Hippocampal formation (tissue), 2 donors: ENCODE measurements around the gene CSRP1.
"Not testable (repeated sequence)": the region's sequence is repeated elsewhere in the genome, so short reads cannot be mapped to it uniquely, and the experiment has no call there.

ENCODE experiments used
- DNase-seq, 2 donors: peaks; one replicate each; lab custom pipeline; 2025; lab: John Stamatoyannopoulos, UW

The CSRP1 gene

DNA sequence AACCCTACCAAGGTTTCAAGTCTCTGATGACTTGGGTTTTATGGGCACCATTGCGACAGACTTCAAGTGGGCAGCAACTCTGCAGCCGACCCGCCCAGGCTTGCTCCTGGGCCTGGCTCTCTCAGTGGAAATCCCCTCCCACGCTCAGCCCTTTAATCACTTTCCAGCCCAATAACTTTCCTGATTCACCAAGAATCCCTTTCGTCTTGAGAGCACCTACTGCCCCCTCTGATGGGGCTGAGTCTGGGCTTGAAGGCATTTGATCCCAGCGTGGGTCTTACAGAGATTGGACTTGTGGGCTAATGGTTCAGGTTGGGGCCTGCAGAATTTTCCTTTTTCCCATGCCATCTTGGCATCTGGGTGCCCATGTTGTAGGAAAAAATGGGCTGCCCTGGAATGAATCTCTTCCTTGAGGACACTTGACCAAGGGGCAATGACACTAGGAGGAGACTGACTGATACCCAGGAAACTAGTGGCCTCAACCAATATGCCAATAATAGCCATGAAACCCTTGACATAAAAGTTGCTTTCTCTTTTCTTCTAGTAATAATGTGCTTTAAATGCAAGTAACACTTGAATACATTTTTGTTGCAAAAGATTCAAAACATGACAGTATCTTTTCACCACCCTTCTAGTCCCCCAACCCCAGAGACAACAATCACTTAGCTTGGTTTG is 30.1 kb downstream of the CSRP1 start:
- DNase-seq = no peak

DNA sequence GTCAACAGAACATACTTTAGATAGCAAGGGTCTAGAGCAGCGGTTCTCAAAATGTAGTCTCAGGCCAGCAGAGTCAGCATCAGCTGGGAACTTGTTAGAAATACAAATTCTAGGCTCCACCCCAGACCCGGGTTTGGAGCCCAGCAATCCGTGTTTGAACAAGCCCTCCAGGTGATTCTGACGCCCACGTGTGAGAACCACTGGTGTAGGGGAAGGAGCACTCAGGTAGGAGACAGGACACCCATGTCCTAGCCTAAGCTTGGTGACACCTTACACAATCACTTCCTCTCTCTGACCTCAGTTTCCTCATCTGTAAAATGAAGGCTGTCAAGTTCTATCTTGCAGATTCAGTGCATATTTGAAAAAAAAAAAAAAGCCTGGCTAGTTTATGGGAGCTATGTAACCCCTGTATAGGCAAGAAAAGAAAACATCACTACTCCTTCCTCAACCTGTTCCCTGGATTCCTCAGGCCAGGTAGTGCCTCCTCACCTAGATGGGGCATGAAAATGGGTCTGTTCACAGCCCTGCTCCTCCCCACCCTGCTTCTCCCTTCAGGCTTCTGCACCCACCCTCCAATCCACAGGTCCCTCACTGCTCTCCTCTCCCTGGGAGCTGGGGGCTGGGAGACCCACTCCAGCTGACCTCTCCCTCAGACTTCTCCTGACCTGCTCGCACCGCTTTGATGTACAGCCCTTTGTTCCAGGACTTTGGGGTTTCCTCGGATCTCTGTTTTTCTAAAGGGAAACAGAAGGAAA is 30.8 kb downstream of the CSRP1 start:
- no peak for DNase-seq

DNA sequence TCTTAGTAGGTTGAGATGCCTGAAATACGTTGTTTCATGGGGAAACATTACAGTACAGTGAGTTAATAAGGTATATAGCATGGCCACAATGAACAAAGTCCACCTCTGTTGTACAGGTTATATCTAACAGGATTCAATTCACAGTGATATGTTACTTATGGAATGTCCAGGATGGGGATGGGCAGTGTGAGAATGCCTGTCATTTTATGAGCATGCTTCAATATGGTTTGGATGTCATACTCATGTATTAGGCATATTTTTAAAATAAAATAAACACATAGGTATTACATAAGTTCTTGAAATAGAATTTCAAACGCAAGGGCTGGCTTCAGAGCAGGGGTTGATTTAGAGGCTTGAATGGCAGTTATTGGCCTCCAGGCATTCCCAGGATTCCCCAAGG is 31.8 kb downstream of the CSRP1 start:
- DNase-seq = no peak

DNA sequence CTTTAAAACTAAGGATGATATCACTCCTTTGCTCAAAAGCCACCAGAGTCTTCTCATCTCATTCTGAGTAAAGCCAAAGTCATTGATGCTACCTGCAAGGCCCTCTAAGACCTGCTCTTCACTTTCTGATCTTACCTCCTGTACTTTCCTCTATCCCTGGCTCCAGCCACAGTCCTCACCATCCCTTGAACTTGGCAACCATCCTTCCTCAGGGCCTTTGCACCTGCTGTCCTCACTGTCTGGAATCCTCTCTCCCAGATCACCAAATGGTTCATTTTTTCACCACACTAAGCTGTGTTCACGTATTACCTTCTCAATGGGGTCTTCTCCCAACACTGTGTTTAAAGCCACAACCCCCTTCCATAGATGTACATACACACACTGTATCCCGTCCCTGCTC is 33.6 kb downstream of the CSRP1 start:
- no peak for DNase-seq

DNA sequence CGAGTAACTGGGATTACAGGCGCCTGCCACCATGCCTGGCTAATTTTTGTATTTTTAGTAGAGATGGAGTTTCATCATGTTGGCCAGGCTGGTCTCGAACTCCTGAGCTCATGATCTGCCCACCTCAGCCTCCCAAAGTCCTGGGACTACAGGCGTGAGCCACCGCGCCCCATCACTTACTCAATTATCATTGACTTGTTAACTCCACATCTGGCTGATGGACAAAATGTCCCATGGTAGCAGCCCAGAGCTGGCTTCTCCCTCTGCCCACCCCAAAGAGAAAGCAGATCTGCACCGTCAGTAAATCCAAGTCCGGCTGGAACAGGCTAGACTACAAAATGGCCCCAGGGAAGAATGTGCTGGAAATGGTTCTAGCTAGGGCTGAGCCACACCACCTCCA is 34.6 kb downstream of the CSRP1 start:
- DNase-seq = not testable (repeated sequence)

DNA sequence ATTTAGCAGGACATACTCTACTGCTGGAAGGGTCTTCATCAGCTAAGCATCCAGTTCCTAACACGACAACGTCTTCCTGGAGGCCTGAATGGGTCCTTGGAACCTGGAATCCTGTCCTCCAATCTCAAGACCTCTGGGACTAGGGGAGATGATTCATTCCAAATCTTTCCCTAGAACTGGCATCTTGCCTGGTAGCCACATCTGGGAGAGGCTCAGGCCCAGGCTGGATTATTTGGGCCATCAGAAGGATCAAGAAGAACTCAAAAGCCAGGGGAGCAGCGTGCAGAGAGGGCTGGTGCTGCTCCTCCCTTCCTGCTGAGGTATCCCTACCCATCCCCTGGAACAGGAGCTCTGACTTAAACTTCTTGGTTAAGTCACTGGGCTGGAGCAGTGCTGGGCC is 35.2 kb downstream of the CSRP1 start:
- no peak for DNase-seq

DNA sequence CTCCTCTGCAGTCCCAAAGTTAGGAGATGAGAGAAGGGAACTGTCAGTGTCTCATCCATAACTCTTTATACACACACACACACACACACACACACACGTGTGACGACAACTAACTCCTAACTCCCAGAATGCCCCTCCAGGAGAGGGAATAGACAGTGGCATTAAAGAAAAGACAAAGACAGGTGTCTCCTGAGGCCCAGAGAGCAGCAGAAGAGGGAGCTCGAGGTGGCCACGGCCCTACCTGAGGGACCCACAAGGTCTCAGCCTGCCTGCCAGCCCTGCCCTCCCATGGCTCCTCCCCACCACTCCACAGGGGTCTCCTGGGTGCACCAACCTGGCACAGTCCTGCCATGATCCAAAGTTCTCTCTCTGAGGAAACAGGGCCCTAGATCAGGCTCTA is 36.3 kb downstream of the CSRP1 start:
- DNase-seq = no peak

DNA sequence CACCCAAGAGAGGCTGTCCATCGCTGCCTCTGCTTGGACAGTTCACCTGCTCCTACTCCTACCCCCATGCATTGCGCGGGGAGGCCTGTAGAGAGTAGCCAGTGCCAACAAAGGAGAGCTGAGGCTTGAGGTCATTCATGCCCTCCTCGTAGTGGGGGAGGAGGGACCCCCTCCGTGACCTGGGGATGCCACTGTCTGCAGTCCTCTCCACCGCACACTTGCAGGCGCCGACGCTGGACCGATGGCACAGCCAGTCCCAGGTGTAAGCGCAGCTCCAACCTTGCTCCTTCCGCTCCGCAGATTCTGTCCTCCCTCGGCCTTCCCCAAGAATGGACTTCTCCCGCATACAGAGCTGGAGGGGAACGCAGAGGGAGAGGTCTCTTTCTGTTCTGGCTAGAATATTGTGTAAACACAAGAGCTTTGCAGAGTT is 37.3 kb downstream of the CSRP1 start:
- no peak for DNase-seq

DNA sequence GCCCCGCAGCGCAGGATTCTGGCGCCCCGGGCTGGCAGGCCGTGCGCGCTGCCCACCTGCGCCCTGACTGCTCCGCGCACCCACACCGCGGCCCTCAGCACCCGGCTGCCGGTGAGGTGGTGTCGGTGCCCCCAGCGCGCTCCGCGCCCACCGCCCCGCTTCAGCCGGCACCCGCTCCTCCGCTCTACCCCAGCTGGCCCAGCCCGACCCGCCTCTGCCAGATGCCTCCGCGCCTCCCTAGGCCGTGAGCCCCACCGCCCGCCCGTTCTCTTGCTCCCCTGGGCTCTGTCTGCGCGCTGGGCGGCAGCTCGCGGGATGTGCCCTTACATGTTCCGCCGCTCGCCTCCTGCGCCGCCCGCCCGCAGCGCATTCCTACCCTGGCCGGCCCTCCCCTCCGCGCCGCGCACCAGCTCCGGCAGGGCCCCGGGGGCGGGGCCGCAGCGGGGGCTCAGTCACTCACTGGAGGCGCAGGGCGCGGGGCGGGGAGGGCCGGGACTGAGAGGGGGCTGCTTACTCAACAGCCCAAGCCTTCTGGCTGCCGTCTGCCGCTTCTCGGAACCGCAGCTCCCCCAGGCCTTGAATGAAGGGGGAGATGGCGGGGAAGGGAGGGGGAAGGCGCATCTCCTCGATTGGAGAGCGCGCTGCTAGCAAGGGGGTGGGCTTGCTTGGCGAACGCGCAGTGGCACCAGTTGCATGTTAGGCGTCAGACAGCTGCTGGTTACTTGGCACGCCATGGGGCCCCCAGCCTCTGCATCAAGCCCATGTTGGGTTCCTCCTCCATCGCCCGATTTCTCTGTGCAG is 37.9 kb downstream of the CSRP1 start, which contains the start of gene PHLDA3:
TSS of gene PHLDA3 (minus strand) at position 345 of the 801 bp plus-strand sequence. CDS start 402 bp downstream, outside the sequence.
- DNase-seq = peak; percentile 74 to 86

DNA sequence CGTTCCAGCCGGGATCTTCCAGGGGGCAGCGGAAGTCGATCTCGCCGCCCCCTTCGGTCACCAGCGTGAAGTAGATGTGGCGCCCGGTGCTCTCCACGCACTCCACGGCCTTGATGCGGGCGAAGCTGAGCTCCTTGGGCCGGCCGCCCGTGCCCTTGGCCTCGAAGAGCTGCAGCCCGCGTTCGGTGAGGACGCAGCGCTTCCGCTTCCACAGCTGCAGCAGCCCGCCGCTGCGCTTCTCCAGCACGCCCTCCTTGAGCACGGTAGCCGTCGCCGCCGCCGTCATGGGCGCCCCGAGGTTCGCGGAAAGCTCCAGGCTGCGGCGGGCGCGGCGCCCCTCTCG is 38.5 kb downstream of the CSRP1 start:
- no peak for DNase-seq

DNA sequence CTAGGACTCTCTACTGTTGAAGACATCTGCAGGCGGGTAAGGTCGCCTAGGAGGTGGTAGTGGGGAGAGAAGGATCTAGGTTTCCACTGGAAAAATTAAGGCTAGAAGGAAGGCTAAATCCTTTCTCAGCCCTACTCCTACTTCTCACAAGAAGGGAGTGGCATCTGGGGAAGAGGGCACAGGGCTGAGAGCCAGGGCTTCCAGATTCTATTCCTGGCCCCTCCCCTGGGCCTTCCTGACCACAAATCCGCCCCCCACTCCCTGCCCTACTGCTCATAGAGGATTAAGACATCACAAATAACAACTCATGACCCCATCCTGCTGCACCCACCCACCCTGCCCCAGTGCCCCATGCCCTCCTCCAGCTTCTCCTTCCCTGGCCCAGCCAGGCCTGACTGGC is 40.4 kb downstream of the CSRP1 start:
- no peak for DNase-seq

DNA sequence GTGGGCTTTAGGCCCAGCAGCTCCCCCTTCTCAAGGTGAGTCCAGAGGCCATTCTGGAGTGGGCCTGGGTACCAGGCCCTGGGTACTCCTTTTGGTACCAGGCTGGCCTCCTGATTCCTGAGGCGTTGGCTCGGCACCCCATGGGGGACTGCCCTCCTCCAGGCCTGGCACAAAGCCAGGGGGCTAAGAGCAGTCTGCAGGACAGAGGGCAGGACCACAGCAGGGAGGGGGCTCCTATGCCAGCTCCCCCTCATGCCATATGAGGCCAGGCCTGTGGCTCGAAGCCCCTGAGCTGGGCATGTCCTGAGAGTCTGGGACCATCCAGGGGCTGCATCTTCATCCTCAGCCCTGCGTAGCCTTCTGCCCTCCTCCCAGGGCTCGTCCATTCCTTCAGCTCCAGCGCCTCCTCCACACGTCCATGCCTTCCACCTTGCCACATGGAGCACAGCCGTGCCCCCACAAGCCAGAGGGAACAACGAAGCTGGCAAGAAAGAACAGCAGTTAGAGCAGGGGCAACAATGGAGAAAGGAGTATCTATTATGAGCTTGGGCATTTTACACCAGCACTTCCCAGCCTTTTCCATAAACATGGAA is 41.1 kb downstream of the CSRP1 start:
- DNase-seq = no peak

DNA sequence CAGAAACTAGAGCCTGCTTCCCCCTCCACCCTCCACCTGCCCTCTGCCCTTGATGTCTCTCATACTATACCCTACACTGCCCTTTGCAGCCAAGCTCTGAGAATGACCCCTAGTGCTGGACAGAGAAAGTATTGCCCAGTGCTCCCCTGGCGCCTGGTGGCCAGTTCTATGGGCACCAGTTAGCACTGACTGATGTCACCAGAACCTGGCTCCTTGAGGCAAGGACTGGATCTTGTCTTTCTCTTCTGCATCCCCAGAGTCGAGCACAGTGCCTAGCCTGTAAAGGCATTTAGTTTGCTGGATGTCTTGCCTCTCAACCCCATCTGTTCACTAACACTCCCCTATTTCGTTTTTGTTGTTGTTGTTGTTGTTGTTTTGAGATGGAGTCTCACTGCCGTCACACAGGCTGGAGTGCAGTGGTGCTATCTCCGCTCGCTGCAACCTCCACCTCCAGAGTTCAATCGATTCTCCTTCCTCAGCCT is 43.8 kb downstream of the CSRP1 start:
- DNase-seq = peak; percentile 56 to 67

DNA sequence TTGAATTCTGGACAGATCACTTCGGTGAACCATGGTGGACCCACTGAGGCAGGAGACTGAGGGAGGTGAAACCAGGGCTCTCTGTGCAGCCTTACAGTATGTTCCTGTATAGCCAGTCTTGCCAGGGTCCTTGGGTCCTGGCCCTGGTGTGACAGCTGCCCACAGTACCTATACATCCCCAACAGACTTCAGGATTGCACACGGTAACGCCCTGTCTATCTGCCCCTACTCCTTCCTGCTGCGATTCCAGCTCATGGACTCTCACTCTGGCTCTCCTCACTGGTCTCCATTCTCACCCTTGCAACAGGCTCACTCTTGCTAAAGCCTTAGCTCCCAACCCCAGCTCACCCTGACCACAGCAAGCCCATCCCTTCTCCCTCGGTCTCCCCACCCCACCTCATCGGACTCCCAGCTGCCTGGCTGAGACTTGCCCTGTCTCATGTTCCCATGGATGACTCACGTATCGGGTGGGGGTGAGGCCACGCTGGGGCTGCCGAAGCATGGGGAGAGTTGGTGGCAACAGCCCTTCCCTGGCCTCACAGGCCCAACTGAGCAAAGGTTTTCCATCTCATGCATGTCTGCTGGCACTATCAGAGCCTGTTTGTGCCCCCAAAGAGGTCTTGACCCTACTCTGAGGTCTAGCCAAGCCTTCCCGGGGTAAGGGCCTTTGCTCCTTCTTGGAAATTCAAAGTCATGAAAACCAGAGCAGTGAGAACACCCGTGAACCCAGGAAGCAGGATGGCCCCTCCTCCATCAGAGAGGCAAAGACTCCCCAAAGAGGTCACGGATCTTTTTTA is 45.1 kb downstream of the CSRP1 start:
- DNase-seq = peak; percentile 42 to 50

DNA sequence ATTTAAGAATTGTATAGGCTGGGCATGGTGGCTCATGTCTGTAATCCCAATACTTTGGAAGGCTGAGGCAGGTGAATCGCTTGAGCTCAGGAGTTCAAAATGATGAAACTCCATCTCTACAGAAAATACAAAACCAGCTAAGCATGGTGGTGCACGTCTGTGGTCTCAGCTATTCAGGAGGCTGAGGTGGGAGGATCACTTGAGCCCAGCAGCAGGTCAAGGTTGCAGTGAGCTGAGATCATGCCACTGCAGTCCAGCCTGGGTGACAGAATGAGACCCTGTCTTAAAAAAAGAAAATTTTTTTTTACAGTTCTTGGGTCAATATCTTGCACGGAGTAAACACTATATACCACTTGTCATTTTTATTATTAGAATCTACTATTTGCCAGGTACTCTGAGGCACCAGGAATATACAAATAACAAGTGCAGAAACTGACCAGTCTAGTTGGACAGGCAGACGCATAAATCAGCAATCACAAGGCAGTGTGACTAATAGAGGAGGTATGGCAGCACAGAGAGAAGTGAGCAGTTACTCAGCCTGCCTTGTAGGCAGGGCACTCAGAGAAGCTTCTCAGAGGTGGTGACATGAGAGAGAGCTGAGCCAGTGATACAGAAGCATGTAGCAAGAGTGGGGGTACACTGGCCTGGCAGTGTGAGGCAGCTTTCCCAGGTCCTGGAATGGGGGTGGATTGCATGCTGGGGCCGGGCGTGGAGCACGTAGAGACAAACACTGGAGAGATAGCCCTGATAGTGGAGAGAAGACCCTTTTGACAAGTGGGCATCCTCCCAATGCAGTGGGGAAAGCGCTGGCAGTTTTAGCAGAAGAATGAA is 45.9 kb downstream of the CSRP1 start:
- no peak for DNase-seq

DNA sequence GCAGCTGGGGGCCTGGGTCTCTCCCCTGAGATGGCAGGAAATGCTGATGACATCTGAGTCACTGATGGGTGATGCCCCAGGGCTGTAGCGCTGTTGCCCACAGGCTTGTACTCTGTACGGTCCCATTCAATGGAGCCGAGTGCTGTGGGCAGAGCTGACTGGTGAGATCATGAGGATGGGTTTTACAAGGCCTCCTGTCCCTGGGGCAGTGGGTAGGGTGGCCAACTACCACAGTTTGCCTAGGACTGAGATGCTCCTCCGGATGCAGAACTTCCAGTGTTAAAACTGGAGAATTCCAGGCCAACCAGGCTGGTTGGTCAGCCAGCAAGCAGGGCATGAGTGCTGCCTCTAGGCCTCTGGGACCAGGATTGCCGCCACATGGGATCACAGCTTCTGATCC is 47.1 kb downstream of the CSRP1 start:
- DNase-seq = no peak

DNA sequence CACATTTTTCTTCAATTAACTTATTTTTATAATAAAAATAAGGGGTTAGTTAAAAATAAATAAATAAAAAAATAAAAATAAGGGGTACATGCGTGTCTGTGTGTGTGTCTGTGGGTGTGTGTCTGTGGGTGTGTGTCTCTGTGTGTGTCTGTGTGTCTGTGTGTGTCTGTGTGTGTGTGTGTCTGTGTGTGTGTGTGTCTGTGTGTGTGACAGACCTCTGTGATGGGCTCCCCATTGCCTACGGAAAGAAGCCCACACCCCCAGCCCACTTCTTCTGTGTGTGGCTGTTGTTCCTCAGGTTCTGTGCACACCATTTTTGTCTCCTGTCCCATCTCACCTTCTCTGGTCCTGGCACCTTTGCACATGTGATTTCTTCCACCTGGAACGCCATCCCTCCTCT is 47.9 kb downstream of the CSRP1 start:
- no peak for DNase-seq

DNA sequence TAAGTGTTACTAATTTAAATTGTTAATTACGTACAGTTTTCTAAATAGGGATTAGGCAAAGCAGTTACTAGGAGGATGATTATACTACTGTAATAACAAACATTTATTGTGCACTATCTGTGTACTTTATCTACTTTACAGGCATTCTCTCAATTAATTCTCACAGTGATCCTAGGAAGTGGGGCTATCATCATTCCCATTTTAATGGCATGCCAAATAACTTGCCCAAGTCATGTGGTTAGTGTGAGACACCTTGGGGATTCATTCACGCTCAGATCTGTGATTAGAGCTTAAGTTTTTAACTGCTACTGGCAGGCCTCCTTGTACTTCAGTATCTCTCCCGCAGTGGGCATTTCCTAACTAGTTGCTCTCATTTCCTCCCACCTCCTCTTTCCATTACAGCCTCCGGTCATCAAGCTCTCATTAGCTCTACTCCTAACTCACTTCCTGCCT is 49.4 kb downstream of the CSRP1 start:
- no peak for DNase-seq

DNA sequence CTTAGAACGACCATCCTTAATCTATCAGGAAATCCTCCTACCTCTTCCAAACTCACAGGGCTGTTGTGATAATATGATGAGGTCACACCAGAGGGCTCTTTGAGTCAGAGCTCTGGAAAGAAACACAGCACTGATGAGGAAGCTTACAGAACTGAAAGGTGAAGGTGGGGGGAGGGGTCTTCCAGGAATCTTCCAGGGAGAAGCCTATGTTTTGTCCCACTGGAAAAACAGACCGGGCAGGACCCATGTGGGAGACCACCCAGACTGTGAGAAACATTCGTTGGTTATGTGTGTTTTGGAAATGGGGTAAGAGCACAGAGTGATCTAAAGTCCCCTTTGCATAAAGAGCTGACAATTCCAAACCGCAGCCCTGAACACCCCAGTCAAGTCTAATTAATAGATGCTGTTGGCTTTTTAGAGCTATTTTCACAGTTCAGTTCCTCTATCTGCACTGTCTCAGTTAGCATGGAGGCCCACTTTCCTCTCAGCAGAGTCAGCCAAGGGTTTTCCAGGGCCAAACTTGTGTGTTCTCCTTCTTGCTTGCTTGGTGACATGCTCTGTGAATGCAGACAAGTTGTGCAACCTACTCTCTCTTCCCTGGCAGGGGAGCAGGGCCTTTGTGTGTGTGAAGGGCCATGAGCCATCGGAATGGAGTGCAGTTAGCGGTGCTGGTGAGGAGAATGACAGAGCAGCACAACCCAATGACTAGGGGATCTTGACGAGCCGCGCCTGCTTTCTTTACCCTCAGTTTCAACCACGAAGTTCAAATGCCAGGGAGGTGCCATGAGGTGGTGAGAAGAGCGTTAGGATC is 50.2 kb downstream of the CSRP1 start:
- DNase-seq = peak in 1 of 2 donors; percentile 18

DNA sequence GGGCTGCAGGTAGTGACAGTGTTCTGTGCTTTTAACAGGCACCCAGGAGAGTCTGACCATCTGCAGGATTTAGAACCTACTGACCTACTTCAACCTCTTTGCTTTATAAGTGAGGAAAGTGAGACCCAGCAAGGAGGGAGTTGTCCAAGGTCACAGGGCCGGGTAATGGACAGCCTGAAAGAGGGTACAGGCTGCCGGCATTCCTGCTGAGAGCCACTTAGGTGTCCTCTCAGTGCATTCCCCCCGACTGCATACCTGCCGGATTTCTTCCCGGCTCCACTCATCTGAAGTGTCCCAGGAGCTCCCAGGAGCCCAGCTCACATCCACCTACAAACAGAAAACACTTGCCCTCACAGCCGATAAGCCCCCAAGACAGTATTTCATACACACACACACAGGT is 51.8 kb downstream of the CSRP1 start:
- no peak for DNase-seq
